IMR-90 (cell line): ENCODE data around the gene BCLAF1. TPM values are rescaled to one million over a fixed set of nuclear protein-coding genes. Genes with fewer than 3 reads are reported as not detected.

Experiments used
- ATAC-seq: fragments of 200-7000 bp; cut with Tn5 transposase; 2 replicates; pipeline ENCODE4 v1.9.1; 2020; ENCODE audit warnings: low read depth, mild to moderate bottlenecking, moderate library complexity
- BruUV-seq: library from RNA; stranded (reverse); fragments of 400-500 nt; replicated peaks from 2 replicates; lab custom pipeline; 2021; lab: Mats Ljungman, UMichigan
- CTCF ChIA-PET: fragments of 300-600 bp; formaldehyde crosslinking; extraction: SDS; loops from one replicate; lab custom pipeline; 2021; ENCODE audit warnings: antibody characterized with exemption; lab: Yijun Ruan, JAX
- POLR2A ChIA-PET: fragments of 300-600 bp; sonication (Branson Sonifier 250); formaldehyde crosslinking; loops from one replicate; lab custom pipeline; 2022; ENCODE audit warnings: antibody characterized with exemption; ENCODE audit not compliant: unreplicated experiment; lab: Charles Lee
- DNase-seq: peaks from one replicate; pipeline ENCODE4 v3.0.0; 2013
- H2AFZ ChIP-seq: replicated peaks from 2 replicates; pipeline ENCODE3; 2013; ENCODE audit warnings: low read length, mild to moderate bottlenecking; ENCODE audit not compliant: poor library complexity
- H2AK5ac ChIP-seq: 2 replicates; pipeline ENCODE4 v1.6.1; 2013; ENCODE audit warnings: low read depth, low read length, inconsistent platforms
- H2AK9ac ChIP-seq: replicated peaks from 2 replicates; pipeline ENCODE3; 2013; ENCODE audit warnings: mild to moderate bottlenecking, low read depth, low read length, moderate library complexity; ENCODE audit not compliant: poor library complexity
- H2BK120ac ChIP-seq: 2 replicates; pipeline ENCODE4 v1.6.1; 2013; ENCODE audit warnings: low read depth, low read length, inconsistent platforms
- H2BK15ac ChIP-seq: 3 replicates; pipeline ENCODE4 v1.6.1; 2013; ENCODE audit warnings: low read depth, low read length, inconsistent platforms
- H2BK20ac ChIP-seq: 2 replicates; pipeline ENCODE4 v1.6.1; 2013; ENCODE audit warnings: low read depth, mild to moderate bottlenecking, inconsistent platforms, low read length, moderate library complexity
- H2BK5ac ChIP-seq: 2 replicates; pipeline ENCODE4 v1.6.1; 2013; ENCODE audit warnings: mild to moderate bottlenecking, low read depth, low read length, inconsistent platforms; ENCODE audit not compliant: poor library complexity, severe bottlenecking
- H3K14ac ChIP-seq: replicated peaks from 2 replicates; pipeline ENCODE4 v1.6.1; 2013; ENCODE audit warnings: low read depth, low read length, inconsistent platforms
- H3K18ac ChIP-seq: 2 replicates; pipeline ENCODE4 v1.6.1; 2013; ENCODE audit warnings: low read depth, low read length, control low read depth
- H3K23ac ChIP-seq: 2 replicates; pipeline ENCODE4 v1.6.1; 2013; ENCODE audit warnings: low read depth, low read length, inconsistent platforms
- H3K27ac ChIP-seq: 2 replicates; pipeline ENCODE4 v1.5.1; 2013; ENCODE audit warnings: mild to moderate bottlenecking, control low read depth, low read length; ENCODE audit not compliant: insufficient read depth
- H3K27me3 ChIP-seq: 2 replicates; pipeline ENCODE4 v1.6.1; 2013; ENCODE audit warnings: low read length; ENCODE audit not compliant: control insufficient read depth, insufficient read depth
- H3K36me3 ChIP-seq: 2 replicates; pipeline ENCODE4 v1.6.1; 2013; ENCODE audit warnings: low read length, mixed read lengths; ENCODE audit not compliant: control insufficient read depth, insufficient read depth
- H3K4ac ChIP-seq: 2 replicates; pipeline ENCODE4 v1.6.1; 2013; ENCODE audit warnings: low read depth, low read length, inconsistent platforms
- H3K4me1 ChIP-seq: 2 replicates; pipeline ENCODE4 v1.6.1; 2013; ENCODE audit warnings: low read length, mixed read lengths; ENCODE audit not compliant: control insufficient read depth, insufficient read depth
- H3K4me2 ChIP-seq: 2 replicates; pipeline ENCODE4 v1.6.1; 2013; ENCODE audit warnings: low read depth, mild to moderate bottlenecking, control low read depth, low read length, moderate library complexity
- H3K4me3 ChIP-seq: 2 replicates; pipeline ENCODE4 v1.5.1; 2013; ENCODE audit warnings: low read depth, mild to moderate bottlenecking, control low read depth, low read length, moderate library complexity; ENCODE audit not compliant: insufficient read depth
- H3K56ac ChIP-seq: 2 replicates; pipeline ENCODE4 v1.6.1; 2013; ENCODE audit warnings: low read length, inconsistent platforms; ENCODE audit not compliant: insufficient read depth; ENCODE audit errors: extremely low read depth
- H3K79me1 ChIP-seq, 2 experiments: 2 replicates each; pipeline ENCODE4 v1.6.1; 2013; ENCODE audit warnings: low read length in 2 of 2, inconsistent platforms in 1 of 2, low read depth in 1 of 2
- H3K9ac ChIP-seq: 2 replicates; pipeline ENCODE4 v1.6.1; 2013; ENCODE audit warnings: low read depth, low read length, control low read depth
- H3K9me1 ChIP-seq: 2 replicates; pipeline ENCODE4 v1.6.1; 2013; ENCODE audit warnings: low read length, inconsistent platforms; ENCODE audit not compliant: insufficient read depth
- H3K9me3 ChIP-seq: 2 replicates; pipeline ENCODE4 v1.6.1; 2013; ENCODE audit warnings: low read length; ENCODE audit not compliant: control insufficient read depth, insufficient read depth
- H4K20me1 ChIP-seq: 2 replicates; pipeline ENCODE4 v1.6.1; 2013; ENCODE audit warnings: low read length, inconsistent platforms; ENCODE audit not compliant: insufficient read depth
- H4K5ac ChIP-seq: 2 replicates; pipeline ENCODE4 v1.6.1; 2013; ENCODE audit warnings: mild to moderate bottlenecking, low read depth, low read length, control low read depth
- H4K8ac ChIP-seq, 2 experiments: 2 replicates each; pipeline ENCODE4 v1.6.1; 2013; ENCODE audit warnings: low read depth in 2 of 2, low read length in 2 of 2, control low read depth in 1 of 2, inconsistent platforms in 1 of 2
- H4K91ac ChIP-seq: 2 replicates; pipeline ENCODE4 v1.6.1; 2013; ENCODE audit warnings: low read depth, low read length, inconsistent platforms; ENCODE audit not compliant: insufficient read depth
- BHLHE40 ChIP-seq: fragments of 150-350 bp; IDR thresholded peaks from 2 replicates; pipeline ENCODE4 v1.6.1; 2016; ENCODE audit warnings: mild to moderate bottlenecking, low read depth, low read length
- WGBS, 2 experiments: methylation state at CpG; one replicate each; pipeline versions ENCODE4 v1.1.5 to v1.1.7; 2013; ENCODE audit warnings: missing lambda C conversion rate in 2 of 2; ENCODE audit not compliant: insufficient read length in 1 of 2; ENCODE audit errors: extremely low coverage in 2 of 2; 5-methylcytosine and 5-hydroxymethylcytosine counted together
- dilution Hi-C: fragments of 300-500 bp; cut with HindIII; formaldehyde crosslinking; loops from one replicate; pipeline ENCODE4 v1.14.3; 2018; ENCODE audit warnings: low sequenced_read_pairs; ENCODE audit not compliant: unreplicated experiment
- in situ Hi-C: fragments of 300-500 bp; cut with MboI; formaldehyde crosslinking; loops from 3 replicates; pipeline ENCODE4 v1.14.3; 2019; ENCODE audit warnings: low sequenced_read_pairs, inconsistent platforms, mixed read lengths
- intact Hi-C: fragments of 100-400 bp; cut with micrococcal nuclease; formaldehyde crosslinking; loops from 2 replicates; pipeline ENCODE4 v1.10.0; 2022
- polyA plus RNA-seq, 3 experiments: library from polyadenylated mRNA; depleted of rRNA; stranded (reverse); fragments of >200 nt; gene quantifications; 2 replicates each; pipeline ENCODE4 v1.2.3, GENCODE V29; 2012; ENCODE audit warnings: low replicate concordance in 1 of 3
- total RNA-seq: library from RNA; depleted of rRNA; stranded (reverse); fragments of >200 nt; gene quantifications from 2 replicates; pipeline ENCODE4 v1.2.3, GENCODE V29; 2012

Gene BCLAF1
- total and polyA plus RNA-seq, 2 of the 4 experiments (the other 2 are of a cell fraction), result 34.0 to 141 TPM

DNA sequence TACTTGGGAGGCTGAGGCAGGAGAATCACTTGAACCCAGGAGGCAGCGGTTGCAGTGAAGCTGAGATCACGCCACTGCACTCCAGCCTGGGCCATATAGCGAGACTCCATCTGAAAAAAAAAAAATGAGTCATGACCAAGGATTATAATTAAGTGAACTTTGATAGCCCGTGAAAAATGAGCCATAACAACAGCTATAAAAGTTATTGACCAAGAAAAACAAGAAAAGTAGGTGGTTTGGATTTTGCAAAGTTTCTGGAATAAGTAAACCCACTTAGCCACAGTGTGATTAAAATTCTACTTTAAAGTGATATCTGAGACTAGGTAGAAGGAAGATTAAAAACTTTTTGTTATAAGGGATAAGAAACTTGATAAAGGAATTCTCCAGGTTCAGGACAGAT lies 25.9 kb upstream of the BCLAF1 start:
- Histone ChIP-seq H2BK15ac (no peak overlapping the region), H3K9me1 (no peaks in the 10 kb centered on the region), H2BK20ac (no peak overlapping the region), H3K4me3 (no peak overlapping the region), H4K8ac (no peak overlapping the region), H4K20me1 (no peaks in the 10 kb centered on the region), H2AFZ (no peak overlapping the region), H3K36me3 (no peaks in the 10 kb centered on the region), H3K4me2 (no peak overlapping the region), H3K79me1 (no peaks in the 10 kb centered on the region), H3K56ac (no peak overlapping the region), H2AK9ac (no peak overlapping the region), H4K5ac (no peak overlapping the region), H3K9ac (no peak overlapping the region), H3K18ac (no peak overlapping the region), H3K27me3 (peaks cover 7% of the 10 kb centered on the region), H2BK120ac (no peak overlapping the region), H3K14ac (no peak overlapping the region), H3K9me3 (no peaks in the 10 kb centered on the region), H2AK5ac (no peak overlapping the region), H3K27ac (no peak overlapping the region), H3K4me1 (no peaks in the 10 kb centered on the region), H3K4ac (no peak overlapping the region), H4K91ac (no peak overlapping the region), H3K23ac (no peak overlapping the region), H2BK5ac (no peak overlapping the region)
- dilution Hi-C loops (no loop called here), intact Hi-C loops (no loop called here), in situ Hi-C loops (no loop called here)
- DNase-seq (no peak), ATAC-seq (no peak)
- TF ChIP-seq BHLHE40, result no peak
- POLR2A ChIA-PET, result no interaction called here
- no TSS peak for BruUV-seq
- CTCF ChIA-PET, result interaction anchor here (0.6 kb wide), 1 partner anchor 791 kb away, joined by 3 read pairs; no protein-coding TSS in a partner anchor
- 87% methylated on average over 3 of the region's 4 CpGs; no CpG with 5 or more reads in 1 of the 2 experiments for WGBS, 2 experiments
